Measurements from ENCODE around the gene FA2H. TPM values are rescaled to one million over a fixed set of nuclear protein-coding genes. Genes with fewer than 3 reads are reported as not detected.

The FA2H gene
- total and polyA plus RNA-seq, 10 of the 15 experiments (the other 5 are each of a cell fraction or from before 2014, with no cell fraction given) = 0.05 to 0.73 (median 0.51) TPM; not detected in 3

GRCh38 chr16:74735554-74735953 is 39.1 kb downstream of the FA2H start:
- WGBS (ENCODE audit: insufficient coverage, insufficient replicate concordance, low lambda C conversion rate, missing lambda C conversion rate) = 91% methylated on average over 3 of the region's 3 CpGs
- H3K79me2 ChIP-seq (ENCODE audit: control insufficient read depth, insufficient read depth, low read length) = no peaks in the 10 kb centered on the region
- FAIRE-seq (no peak), DNase-seq (ENCODE audit: low read depth, low spot score) (no peak), ATAC-seq (no peak)
- no peak overlapping the region for H3K27ac ChIP-seq (ENCODE audit: control insufficient read depth, insufficient read depth)
- no peak overlapping the region for H3K4me3 ChIP-seq
- H3K9ac ChIP-seq (ENCODE audit: control insufficient read depth, insufficient read depth, low read length) = no peak overlapping the region
- H3K36me3 ChIP-seq (ENCODE audit: control insufficient read depth in 2 of 2, insufficient read depth in 2 of 2, low read length in 1 of 2) = no peaks in the 10 kb centered on the region
- intact Hi-C loops (cut with micrococcal nuclease; ENCODE audit: unreplicated experiment) = no loop called here
- H4K20me1 ChIP-seq (ENCODE audit: control insufficient read depth, insufficient read depth) = no peaks in the 10 kb centered on the region
- in situ Hi-C loops (cut with MboI) = no loop called here
- no TSS peak for BruUV-seq (replicated peaks)
- RAD21 ChIA-PET (ENCODE audit: unreplicated experiment) = no interaction called here
- H3K27me3 ChIP-seq (replicated peaks in 1 of 2; ENCODE audit: control insufficient read depth in 2 of 2, insufficient read depth in 2 of 2, low read length in 1 of 2) = peaks cover 0 to 1% of the 10 kb centered on the region in 2 experiments; a peak in 1 of 4 replicates
- H3K4me2 ChIP-seq (ENCODE audit: control insufficient read depth, insufficient read depth) = no peak overlapping the region
- CTCF ChIA-PET = no interaction called here
- SMC1A ChIA-PET (ENCODE audit: uncharacterized antibody, unreplicated experiment) = no interaction called here
- POLR2A ChIA-PET = no interaction called here
- no peaks in the 10 kb centered on the region for H3K4me1 ChIP-seq (ENCODE audit: control insufficient read depth, insufficient read depth, low read length)
- no peaks in the 10 kb centered on the region; the same call in 2 of the 3 replicates for H3K9me3 ChIP-seq (replicated peaks; ENCODE audit: control insufficient read depth, insufficient read depth, low read length)
- no peak overlapping the region for H2AFZ ChIP-seq (ENCODE audit: control insufficient read depth, low read depth, low read length)
- TF ChIP-seq BCL3 (IDR thresholded peaks at IDR 0.05; ENCODE audit: borderline replicate concordance, insufficient read depth, low read depth, low read length, poor library complexity, severe bottlenecking) (no peak), HDAC6 (IDR thresholded peaks at IDR 0.05; ENCODE audit: unreplicated experiment) (no peak), REST (IDR thresholded peaks at IDR 0.05; ENCODE audit: low read depth, low read length) (no peak), CEBPB (IDR thresholded peaks at IDR 0.05; ENCODE audit: borderline replicate concordance in 1 of 2, low read depth in 2 of 2, low read length in 2 of 2) (no peak), TAF1 (IDR thresholded peaks at IDR 0.05; ENCODE audit: borderline replicate concordance, low read depth, low read length) (no peak), ZNF384 (IDR thresholded peaks at IDR 0.05; ENCODE audit: borderline replicate concordance, low read depth, low read length) (no peak), LARP7 (IDR thresholded peaks at IDR 0.05) (no peak), MYB (IDR thresholded peaks at IDR 0.05; ENCODE audit: borderline replicate concordance, low read depth, low read length) (no peak), ATF3 (IDR thresholded peaks at IDR 0.05; ENCODE audit: borderline replicate concordance, extremely low read depth, low read depth, low read length) (no peak), RAD21 (IDR thresholded peaks at IDR 0.05; ENCODE audit: insufficient read depth, low read depth, low read length) (no peak), ATF7 (IDR thresholded peaks at IDR 0.05; ENCODE audit: low read depth) (no peak), RUNX3 (IDR thresholded peaks at IDR 0.05; ENCODE audit: low read length) (no peak), BHLHE40 (IDR thresholded peaks at IDR 0.05; ENCODE audit: borderline replicate concordance in 1 of 2, low read depth in 2 of 2, low read length in 1 of 2) (no peak)
- TF ChIP-seq, protein P1, sequence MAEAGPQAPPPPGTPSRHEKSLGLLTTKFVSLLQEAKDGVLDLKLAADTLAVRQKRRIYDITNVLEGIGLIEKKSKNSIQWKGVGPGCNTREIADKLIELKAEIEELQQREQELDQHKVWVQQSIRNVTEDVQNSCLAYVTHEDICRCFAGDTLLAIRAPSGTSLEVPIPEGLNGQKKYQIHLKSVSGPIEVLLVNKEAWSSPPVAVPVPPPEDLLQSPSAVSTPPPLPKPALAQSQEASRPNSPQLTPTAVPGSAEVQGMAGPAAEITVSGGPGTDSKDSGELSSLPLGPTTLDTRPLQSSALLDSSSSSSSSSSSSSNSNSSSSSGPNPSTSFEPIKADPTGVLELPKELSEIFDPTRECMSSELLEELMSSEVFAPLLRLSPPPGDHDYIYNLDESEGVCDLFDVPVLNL (IDR thresholded peaks at IDR 0.05; ENCODE audit: low read depth, low read length) = no peak
- TF ChIP-seq, protein P2, sequence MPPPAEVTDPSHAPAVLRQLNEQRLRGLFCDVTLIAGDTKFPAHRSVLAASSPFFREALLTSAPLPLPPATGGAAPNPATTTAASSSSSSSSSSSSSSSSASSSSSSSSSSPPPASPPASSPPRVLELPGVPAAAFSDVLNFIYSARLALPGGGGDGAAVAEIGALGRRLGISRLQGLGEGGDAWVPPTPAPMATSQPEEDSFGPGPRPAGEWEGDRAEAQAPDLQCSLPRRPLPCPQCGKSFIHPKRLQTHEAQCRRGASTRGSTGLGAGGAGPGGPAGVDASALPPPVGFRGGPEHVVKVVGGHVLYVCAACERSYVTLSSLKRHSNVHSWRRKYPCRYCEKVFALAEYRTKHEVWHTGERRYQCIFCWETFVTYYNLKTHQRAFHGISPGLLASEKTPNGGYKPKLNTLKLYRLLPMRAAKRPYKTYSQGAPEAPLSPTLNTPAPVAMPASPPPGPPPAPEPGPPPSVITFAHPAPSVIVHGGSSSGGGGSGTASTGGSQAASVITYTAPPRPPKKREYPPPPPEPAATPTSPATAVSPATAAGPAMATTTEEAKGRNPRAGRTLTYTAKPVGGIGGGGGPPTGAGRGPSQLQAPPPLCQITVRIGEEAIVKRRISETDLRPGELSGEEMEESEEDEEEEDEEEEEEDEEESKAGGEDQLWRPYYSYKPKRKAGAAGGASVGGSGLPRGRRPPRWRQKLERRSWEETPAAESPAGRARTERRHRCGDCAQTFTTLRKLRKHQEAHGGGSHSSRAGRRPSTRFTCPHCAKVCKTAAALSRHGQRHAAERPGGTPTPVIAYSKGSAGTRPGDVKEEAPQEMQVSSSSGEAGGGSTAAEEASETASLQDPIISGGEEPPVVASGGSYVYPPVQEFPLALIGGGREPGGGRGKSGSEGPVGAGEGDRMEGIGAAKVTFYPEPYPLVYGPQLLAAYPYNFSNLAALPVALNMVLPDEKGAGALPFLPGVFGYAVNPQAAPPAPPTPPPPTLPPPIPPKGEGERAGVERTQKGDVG (CRISPR knock-in tag; IDR thresholded peaks at IDR 0.05) = no peak
